Right atrium auricular region (tissue), 2 donors: ENCODE data around the gene MPRIP. TPM values are rescaled to one million over a fixed set of nuclear protein-coding genes. Genes with fewer than 3 reads are reported as not detected.

ENCODE experiments used
- DNase-seq: peaks from one replicate; pipeline ENCODE4 v3.0.0-alpha.2; 2019; ENCODE audit warnings: low spot score
- H3K27ac ChIP-seq, 2 donors: fragments of 200-600 bp; sonication (generic); 1 replicate in 1 of 2; 2 replicates in 1 of 2; pipeline ENCODE4 v1.5.1; 2016 to 2019
- H3K27me3 ChIP-seq, 2 donors: fragments of 200-600 bp; sonication (generic); one replicate each; pipeline versions ENCODE4 v1.5.1 to v1.6.0; 2017 to 2019
- H3K36me3 ChIP-seq: fragments of 200-600 bp; sonication (generic); one replicate; pipeline ENCODE4 v1.5.1; 2016
- H3K4me1 ChIP-seq, 2 donors: fragments of 200-600 bp; sonication (generic); one replicate each; pipeline versions ENCODE4 v1.5.1 to v1.6.0; 2017 to 2019
- H3K4me3 ChIP-seq, 2 donors: fragments of 200-600 bp; sonication (generic); 1 replicate in 1 of 2; 2 replicates in 1 of 2; pipeline ENCODE4 v1.5.1; 2017 to 2019; ENCODE audit warnings: mild to moderate bottlenecking in 1 of 2, moderate library complexity in 1 of 2
- H3K9me3 ChIP-seq, 2 donors: fragments of 200-600 bp; sonication (generic); one replicate each; pipeline ENCODE4 v1.5.1; 2019
- CTCF ChIP-seq, 2 donors: fragments of 200-600 bp; sonication (generic); IDR thresholded peaks; one replicate each; pipeline ENCODE4 v1.5.1; 2019; ENCODE audit warnings: antibody characterized with exemption in 2 of 2
- total RNA-seq, 2 donors: library from RNA; depleted of rRNA; stranded (reverse); fragments of >200 nt; gene quantifications; one replicate each; pipeline ENCODE4 v1.1.0, GENCODE V29; 2016

MPRIP gene
- total RNA-seq, 2 donors from 2014 or later: 102 to 145 TPM

GRCh38 chr17:17088541-17089525, 46.6 kb downstream of the MPRIP start:
- H3K4me1 ChIP-seq: peaks cover 0 to 58% of the 10 kb centered on the region in 2 donors
- no peaks in the 10 kb centered on the region for H3K27me3 ChIP-seq
- TF ChIP-seq CTCF (IDR thresholded peaks at IDR 0.05): no peak
- peak overlapping the region; percentile 25 to 44 for H3K27ac ChIP-seq
- no peak for DNase-seq
- H3K36me3 ChIP-seq: peaks cover 12% of the 10 kb centered on the region
- no peak overlapping the region for H3K4me3 ChIP-seq
- H3K9me3 ChIP-seq: no peaks in the 10 kb centered on the region

- no peaks in the 10 kb centered on the region for H3K27me3 ChIP-seq
- H3K36me3 ChIP-seq: peaks cover under 1% of the 10 kb centered on the region
- TF ChIP-seq CTCF (IDR thresholded peaks at IDR 0.05): no peak
- DNase-seq: no peak
- peaks cover 0 to 62% of the 10 kb centered on the region in 2 donors for H3K4me1 ChIP-seq
- H3K27ac ChIP-seq: no peak overlapping the region
- H3K4me3 ChIP-seq: no peak overlapping the region
- H3K9me3 ChIP-seq: no peaks in the 10 kb centered on the region
Measured at GRCh38 chr17:17089796-17090641, 47.8 kb downstream of the MPRIP start.

- TF ChIP-seq CTCF (IDR thresholded peaks at IDR 0.05): no peak
- Histone ChIP-seq H3K4me3 (no peak overlapping the region), H3K27ac (no peak overlapping the region), H3K9me3 (no peaks in the 10 kb centered on the region), H3K27me3 (no peaks in the 10 kb centered on the region), H3K4me1 (peaks cover 0 to 67% of the 10 kb centered on the region in 2 donors), H3K36me3 (no peaks in the 10 kb centered on the region)
- DNase-seq: no peak
Measured at GRCh38 chr17:17090642-17091103, 48.4 kb downstream of the MPRIP start.

- Histone ChIP-seq H3K27ac (no peak overlapping the region), H3K4me3 (no peak overlapping the region), H3K36me3 (no peaks in the 10 kb centered on the region), H3K27me3 (no peaks in the 10 kb centered on the region), H3K4me1 (peaks cover 0 to 73% of the 10 kb centered on the region in 2 donors), H3K9me3 (no peaks in the 10 kb centered on the region)
- no peak for TF ChIP-seq CTCF (IDR thresholded peaks at IDR 0.05)
- no peak for DNase-seq
Measured at GRCh38 chr17:17091276-17091675, 49.0 kb downstream of the MPRIP start.

- Histone ChIP-seq H3K9me3 (no peaks in the 10 kb centered on the region), H3K4me3 (no peak overlapping the region), H3K4me1 (peaks cover 0 to 74% of the 10 kb centered on the region in 2 donors), H3K27me3 (no peaks in the 10 kb centered on the region), H3K27ac (no peak overlapping the region), H3K36me3 (no peaks in the 10 kb centered on the region)
- TF ChIP-seq CTCF (IDR thresholded peaks at IDR 0.05): no peak
- DNase-seq: no peak
Measured at GRCh38 chr17:17091856-17092756, 49.8 kb downstream of the MPRIP start.
